ENCODE measurements around the gene MBOAT7.

- TF ChIP-seq POLR2A (IDR thresholded peaks at IDR 0.05) (no peak), CTCF (IDR thresholded peaks at IDR 0.05) (no peak)
Measured at GRCh38 chr19:54152267-54152666, 37.1 kb downstream of the MBOAT7 start.

Measured in Peyer's patch (tissue), 4 donors.